Neural cell (in vitro differentiated cells): ENCODE measurements around the gene KIF6.
"Not testable (repeated sequence)": the region's sequence is repeated elsewhere in the genome, so short reads cannot be mapped to it uniquely, and the experiment has no call there.

Experiments used
- EP300 ChIP-seq: fragments of 450-650 bp; conservative IDR thresholded peaks from 2 replicates; pipeline ENCODE4 v1.6.1; 2014; ENCODE audit warnings: antibody characterized with exemption, mild to moderate bottlenecking, moderate library complexity; ENCODE audit not compliant: poor library complexity, severe bottlenecking
- EZH2 ChIP-seq: fragments of 200-600, 300-800 bp; shearing (Covaris generic), sonication (generic); IDR thresholded peaks from 2 replicates; pipeline ENCODE4 v1.6.1; 2014; ENCODE audit warnings: antibody characterized with exemption, low read length, borderline replicate concordance, mild to moderate bottlenecking; ENCODE audit not compliant: insufficient read depth, poor library complexity, severe bottlenecking
- POLR2AphosphoS5 ChIP-seq: IDR thresholded peaks from 2 replicates; pipeline ENCODE4 v1.6.1; 2012
- RAD21 ChIP-seq: fragments of 450-650 bp; conservative IDR thresholded peaks from 2 replicates; pipeline ENCODE4 v1.6.1; 2014; ENCODE audit warnings: antibody characterized with exemption, mild to moderate bottlenecking, moderate library complexity
- REST ChIP-seq: IDR thresholded peaks from 2 replicates; pipeline ENCODE4 v1.6.1; 2012; ENCODE audit warnings: borderline replicate concordance
- SMC3 ChIP-seq: fragments of 450-650 bp; conservative IDR thresholded peaks from 2 replicates; pipeline ENCODE4 v1.6.1; 2014; ENCODE audit warnings: antibody characterized with exemption, mild to moderate bottlenecking, moderate library complexity; ENCODE audit not compliant: poor library complexity
- TAF1 ChIP-seq: IDR thresholded peaks from 2 replicates; pipeline ENCODE4 v1.6.1; 2012; ENCODE audit warnings: low read depth
- TF ChIP-seq, protein P1 (sequence below): fragments of 450-650 bp; IDR thresholded peaks from 2 replicates; pipeline ENCODE4 v1.5.1; 2014; ENCODE audit warnings: antibody characterized with exemption, mild to moderate bottlenecking, moderate library complexity; ENCODE audit not compliant: poor library complexity, severe bottlenecking

DNA sequence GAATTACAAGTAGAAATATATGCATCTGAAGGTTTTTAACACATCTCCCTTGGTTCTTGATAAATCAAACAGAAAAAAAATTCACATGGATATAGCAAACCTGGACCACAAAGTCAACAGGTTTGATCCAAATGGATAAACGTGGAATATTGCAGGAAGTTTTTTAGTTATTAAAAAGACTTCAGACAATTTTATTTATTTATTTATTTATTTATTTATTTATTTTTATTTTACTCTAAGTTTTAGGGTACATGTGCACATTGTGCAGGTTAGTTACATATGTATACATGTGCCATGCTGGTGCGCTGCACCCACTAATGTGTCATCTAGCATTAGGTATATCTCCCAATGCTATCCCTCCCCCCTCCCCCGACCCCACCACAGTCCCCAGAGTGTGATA, 47.9 kb downstream of the KIF6 start:
- TF ChIP-seq, protein P1, sequence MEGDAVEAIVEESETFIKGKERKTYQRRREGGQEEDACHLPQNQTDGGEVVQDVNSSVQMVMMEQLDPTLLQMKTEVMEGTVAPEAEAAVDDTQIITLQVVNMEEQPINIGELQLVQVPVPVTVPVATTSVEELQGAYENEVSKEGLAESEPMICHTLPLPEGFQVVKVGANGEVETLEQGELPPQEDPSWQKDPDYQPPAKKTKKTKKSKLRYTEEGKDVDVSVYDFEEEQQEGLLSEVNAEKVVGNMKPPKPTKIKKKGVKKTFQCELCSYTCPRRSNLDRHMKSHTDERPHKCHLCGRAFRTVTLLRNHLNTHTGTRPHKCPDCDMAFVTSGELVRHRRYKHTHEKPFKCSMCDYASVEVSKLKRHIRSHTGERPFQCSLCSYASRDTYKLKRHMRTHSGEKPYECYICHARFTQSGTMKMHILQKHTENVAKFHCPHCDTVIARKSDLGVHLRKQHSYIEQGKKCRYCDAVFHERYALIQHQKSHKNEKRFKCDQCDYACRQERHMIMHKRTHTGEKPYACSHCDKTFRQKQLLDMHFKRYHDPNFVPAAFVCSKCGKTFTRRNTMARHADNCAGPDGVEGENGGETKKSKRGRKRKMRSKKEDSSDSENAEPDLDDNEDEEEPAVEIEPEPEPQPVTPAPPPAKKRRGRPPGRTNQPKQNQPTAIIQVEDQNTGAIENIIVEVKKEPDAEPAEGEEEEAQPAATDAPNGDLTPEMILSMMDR = not testable (repeated sequence)
- TF ChIP-seq SMC3, POLR2AphosphoS5, RAD21, EZH2, TAF1, EP300, REST: not testable (repeated sequence)
